Keratinocyte (primary cell): ENCODE results near the gene SPDYC. TPM values are rescaled to one million over a fixed set of nuclear protein-coding genes. Genes with fewer than 3 reads are reported as not detected.

ENCODE experiments used
- DNase-seq: peaks from one replicate; pipeline ENCODE4 v3.0.0-alpha.2; 2011; ENCODE audit warnings: low read depth, missing footprints, low spot score
- FAIRE-seq: peaks from 2 replicates; lab custom pipeline; 2011; peaks lifted over from hg19 to GRCh38; lab: Jason Lieb, UNC
- H2AFZ ChIP-seq: 2 replicates; pipeline ENCODE4 v1.6.0; 2012; ENCODE audit warnings: low read length, control low read depth, inconsistent platforms; ENCODE audit not compliant: control insufficient read depth
- H3K27ac ChIP-seq: 2 replicates; pipeline ENCODE4 v1.5.1; 2011; ENCODE audit warnings: low read length; ENCODE audit not compliant: control insufficient read depth, insufficient read depth
- H3K27me3 ChIP-seq: 3 replicates; pipeline ENCODE4 v1.6.0; 2011; ENCODE audit warnings: low read length; ENCODE audit not compliant: control insufficient read depth, insufficient read depth; ENCODE audit errors: extremely low read depth
- H3K36me3 ChIP-seq, 2 experiments: 2 replicates in 1 of 2; 3 replicates in 1 of 2; pipeline ENCODE4 v1.5.1; 2011; ENCODE audit warnings: low read length in 2 of 2, mild to moderate bottlenecking in 1 of 2; ENCODE audit not compliant: control insufficient read depth in 2 of 2, insufficient read depth in 2 of 2; ENCODE audit errors: extremely low read depth in 1 of 2
- H3K4me1 ChIP-seq: 3 replicates; pipeline ENCODE4 v1.5.1; 2011; ENCODE audit warnings: low read length; ENCODE audit not compliant: control insufficient read depth, insufficient read depth; ENCODE audit errors: extremely low read depth
- H3K4me2 ChIP-seq: 3 replicates; pipeline ENCODE4 v1.6.0; 2011; ENCODE audit warnings: low read depth, low read length; ENCODE audit not compliant: control insufficient read depth, insufficient read depth; ENCODE audit errors: extremely low read depth
- H3K4me3 ChIP-seq, 3 experiments: fragments of 200-600 bp in 1 of 3; sonication (generic) in 1 of 3; 2 replicates in 2 of 3; 3 replicates in 1 of 3; pipeline ENCODE4 v1.5.1; 2011 to 2016; ENCODE audit warnings: low read length in 3 of 3, mild to moderate bottlenecking in 3 of 3, control low read depth in 2 of 3, inconsistent platforms in 1 of 3, low read depth in 1 of 3, mixed read lengths in 1 of 3, mixed run types in 1 of 3, moderate library complexity in 1 of 3; ENCODE audit not compliant: control insufficient read depth in 2 of 3, insufficient read depth in 2 of 3; ENCODE audit errors: extremely low read depth in 1 of 3
- H3K79me2 ChIP-seq: 2 replicates; pipeline ENCODE4 v1.6.0; 2012; ENCODE audit warnings: low read length; ENCODE audit not compliant: control insufficient read depth, insufficient read depth
- H3K9ac ChIP-seq: 3 replicates; pipeline ENCODE4 v1.6.0; 2011; ENCODE audit warnings: low read length; ENCODE audit not compliant: control insufficient read depth, insufficient read depth; ENCODE audit errors: extremely low read depth
- H3K9me1 ChIP-seq: 3 replicates; pipeline ENCODE4 v1.6.0; 2011; ENCODE audit warnings: low read length; ENCODE audit not compliant: control insufficient read depth, insufficient read depth; ENCODE audit errors: extremely low read depth
- H3K9me3 ChIP-seq: 2 replicates; pipeline ENCODE4 v1.5.1; 2012; ENCODE audit warnings: low read depth, low read length; ENCODE audit not compliant: control insufficient read depth
- H4K20me1 ChIP-seq: 3 replicates; pipeline ENCODE4 v1.6.0; 2011; ENCODE audit warnings: low read length; ENCODE audit not compliant: control insufficient read depth, insufficient read depth; ENCODE audit errors: extremely low read depth
- CTCF ChIP-seq, 3 experiments: IDR thresholded peaks in 1 of 3; conservative IDR thresholded peaks in 1 of 3; optimal IDR thresholded peaks in 1 of 3; 2 replicates in 2 of 3; 3 replicates in 1 of 3; pipeline versions ENCODE3 to v1.5.1; 2011; ENCODE audit warnings: low read length in 3 of 3, mild to moderate bottlenecking in 3 of 3, moderate library complexity in 2 of 3, control low read depth in 1 of 3, inconsistent platforms in 1 of 3; ENCODE audit not compliant: insufficient read depth in 2 of 3; ENCODE audit errors: extremely low read depth in 1 of 3
- EZH2 ChIP-seq: IDR thresholded peaks from one replicate; pipeline ENCODE4 v1.6.1; 2012; ENCODE audit warnings: inconsistent platforms, mild to moderate bottlenecking, low read length, moderate library complexity
- dilution Hi-C: fragments of 300-500 bp; cut with MboI; formaldehyde crosslinking; loops from one replicate; pipeline ENCODE4 v1.7.0; 2020; ENCODE audit warnings: low sequenced_read_pairs; ENCODE audit not compliant: extremely low pct_ligation_motif_present
- polyA minus RNA-seq, 3 experiments: library from RNA; depleted of rRNA, polyadenylated mRNA; stranded (reverse); fragments of >200 nt; gene quantifications; 1 replicate in 1 of 3; 2 replicates in 1 of 3; 3 replicates in 1 of 3; pipeline ENCODE4 v1.2.3, GENCODE V29; 2011
- polyA plus RNA-seq, 5 experiments: library from polyadenylated mRNA; depleted of rRNA in 3 of 5; stranded (reverse) in 3 of 5; stranded (forward) in 1 of 5; unstranded in 1 of 5; fragments of >200 nt; gene quantifications; 1 replicate in 1 of 5; 2 replicates in 3 of 5; 3 replicates in 1 of 5; pipeline versions ENCODE4 v1.2.1 to v1.2.3, GENCODE V29; 2011 to 2012; ENCODE audit warnings: missing spikeins in 2 of 5, low read depth in 1 of 5, low replicate concordance in 1 of 5

Gene SPDYC, protein sequence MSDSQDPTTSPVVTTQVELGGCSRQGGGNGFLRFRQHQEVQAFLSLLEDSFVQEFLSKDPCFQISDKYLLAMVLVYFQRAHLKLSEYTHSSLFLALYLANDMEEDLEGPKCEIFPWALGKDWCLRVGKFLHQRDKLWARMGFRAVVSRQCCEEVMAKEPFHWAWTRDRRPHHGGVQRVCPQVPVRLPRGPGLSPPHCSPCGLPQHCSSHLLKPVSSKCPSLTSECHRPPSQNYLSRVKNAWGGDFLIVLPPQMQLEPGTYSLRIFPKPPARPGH
- not detected in 3 replicates for polyA plus RNA-seq
- polyA plus RNA-seq (2011; ENCODE audit: low read depth): not detected
- polyA plus RNA-seq (2011; cell fraction: cytosol; rRNA removed): not detected in 2 replicates
- polyA plus RNA-seq (2011; cell fraction: nucleus; rRNA removed): not detected in 2 replicates
- not detected in 2 replicates for polyA plus RNA-seq (2012; ENCODE audit: low replicate concordance)
- not detected in 3 replicates for polyA minus RNA-seq
- not detected for polyA minus RNA-seq (2011; cell fraction: cytosol; rRNA and poly(A)+ RNA removed)
- not detected in 2 replicates for polyA minus RNA-seq (2011; cell fraction: nucleus; rRNA and poly(A)+ RNA removed)

DNA sequence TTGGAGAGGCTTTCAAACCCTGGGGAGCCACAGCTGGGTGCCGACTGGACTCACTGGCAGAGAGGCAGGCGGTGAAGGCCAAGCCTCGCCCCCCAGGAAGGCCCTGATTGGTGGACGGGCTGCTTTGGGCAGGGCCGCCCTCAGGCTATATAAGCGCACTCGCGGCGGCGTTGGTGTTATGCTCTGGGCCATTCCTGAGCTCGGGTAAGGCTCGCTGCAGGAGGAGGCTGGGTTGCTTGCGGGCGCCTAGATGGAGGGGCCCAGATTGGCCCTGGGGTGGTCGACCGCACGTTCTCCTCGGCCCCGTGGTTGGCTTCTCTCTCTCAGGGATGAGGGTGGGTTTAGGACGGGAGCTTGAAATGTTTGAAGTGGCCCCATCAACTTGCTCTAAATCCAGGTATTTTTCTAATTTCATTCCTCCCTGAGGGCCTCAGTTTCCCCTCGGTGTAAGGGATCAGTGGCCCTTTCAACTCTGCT is at the start of gene SPDYC:
Gene SPDYC (plus strand): TSS at position 176 of the 477 bp plus-strand sequence. CDS start 1,125 bp downstream, outside the sequence.
- H3K36me3 ChIP-seq: no peaks in the 10 kb centered on the region
- H3K27me3 ChIP-seq: no peaks in the 10 kb centered on the region
- H3K9me1 ChIP-seq: no peaks in the 10 kb centered on the region
- H3K4me2 ChIP-seq: no peak within 1 kb of the TSS
- H3K4me1 ChIP-seq: no peaks in the 10 kb centered on the region
- dilution Hi-C loops: no loop called here
- no peak within 1 kb of the TSS for H3K27ac ChIP-seq
- H3K9me3 ChIP-seq: no peaks in the 10 kb centered on the region
- H2AFZ ChIP-seq: no peak within 1 kb of the TSS
- H3K9ac ChIP-seq: no peak within 1 kb of the TSS
- no peaks in the 10 kb centered on the region for H3K79me2 ChIP-seq
- TF ChIP-seq EZH2 (no peak), CTCF (optimal IDR thresholded peaks at IDR 0.05 in 1 of 3, IDR thresholded peaks at IDR 0.05 in 1 of 3, conservative IDR thresholded peaks at IDR 0.05 in 1 of 3; ENCODE audit: extremely low read depth in 1 of 3, insufficient read depth in 2 of 3, low read length in 3 of 3) (no peak)
- H4K20me1 ChIP-seq: no peaks in the 10 kb centered on the region
- FAIRE-seq (no peak), DNase-seq (no peak)
- H3K4me3 ChIP-seq: no peak within 1 kb of the TSS

DNA sequence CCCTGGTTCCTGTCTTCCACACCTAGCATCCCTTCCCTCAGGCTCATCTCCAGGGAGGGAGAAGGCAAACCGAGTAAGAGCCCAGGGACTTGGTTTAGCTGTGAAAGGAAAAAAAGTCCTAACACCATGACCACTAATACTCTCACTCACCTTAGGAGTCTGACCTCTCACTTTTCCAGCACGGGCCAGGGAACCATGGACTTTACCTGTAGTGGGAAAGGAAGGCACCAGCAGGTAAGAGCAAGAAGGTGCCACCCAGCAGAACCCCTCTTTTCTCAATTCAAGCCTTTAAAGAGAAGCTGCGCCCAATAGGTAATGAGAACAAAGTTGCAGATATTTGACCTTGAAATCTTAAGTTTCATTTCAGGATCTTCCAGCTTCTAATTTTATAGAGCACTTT is 49.2 kb upstream of the SPDYC start:
- Histone ChIP-seq H3K4me1 (peaks cover 26% of the 10 kb centered on the region), H4K20me1 (no peaks in the 10 kb centered on the region), H2AFZ (no peak overlapping the region), H3K4me2 (peak overlapping the region; percentile 89), H3K36me3 (peaks cover 16 to 31% of the 10 kb centered on the region in 2 experiments), H3K9ac (peak overlapping the region; percentile 99), H3K27me3 (no peaks in the 10 kb centered on the region), H3K9me1 (no peaks in the 10 kb centered on the region), H3K9me3 (no peaks in the 10 kb centered on the region), H3K79me2 (peaks cover 56% of the 10 kb centered on the region), H3K27ac (peak overlapping the region; percentile 98), H3K4me3 (peak overlapping the region; percentile 66 to 91 (median 91))
- no peak for TF ChIP-seq EZH2
- dilution Hi-C loops: no loop called here
- FAIRE-seq: no peak
- no peak for DNase-seq
